Gastrocnemius medialis (tissue), 4 donors: ENCODE measurements around the gene PPM1D.

Experiments
- CTCF ChIP-seq, 5 experiments: fragments of 450-650 bp in 3 of 5; fragments of 200-600 bp in 2 of 5; sonication (generic) in 2 of 5; IDR thresholded peaks in 4 of 5; conservative IDR thresholded peaks in 1 of 5; 1 replicate in 4 of 5; 2 replicates in 1 of 5; pipeline ENCODE4 v1.5.1; 2016 to 2019; ENCODE audit warnings: antibody characterized with exemption in 5 of 5, mild to moderate bottlenecking in 3 of 5, moderate library complexity in 3 of 5
- POLR2A ChIP-seq, 2 donors: fragments of 450-650 bp; IDR thresholded peaks; one replicate each; pipeline ENCODE4 v1.6.1; 2017; ENCODE audit warnings: antibody characterized with exemption in 2 of 2, mild to moderate bottlenecking in 2 of 2, moderate library complexity in 2 of 2

- TF ChIP-seq CTCF (IDR thresholded peaks at IDR 0.05 in 4 of 5, conservative IDR thresholded peaks at IDR 0.05 in 1 of 5) (no peak), POLR2A (IDR thresholded peaks at IDR 0.05) (no peak)
These were observed 44.2 kb upstream of the PPM1D start for GRCh38 chr17:60555786-60556185.
